Retinal pigment epithelial cell (primary cell): Measurements from ENCODE around the gene UNC119.
A peak's percentile ranks its signal among the peaks of the same experiment; 100 is the strongest.
"Not testable (repeated sequence)": the region's sequence is repeated elsewhere in the genome, so short reads cannot be mapped to it uniquely, and the experiment has no call there.

ENCODE experiments used
- DNase-seq: peaks from one replicate; pipeline ENCODE4 v3.0.0-alpha.2; 2010; ENCODE audit warnings: low read depth
- H3K4me3 ChIP-seq: 2 replicates; pipeline ENCODE4 v1.5.1; 2011; ENCODE audit warnings: mild to moderate bottlenecking, low read length, control low read depth, moderate library complexity
- TF ChIP-seq, protein P1 (sequence below): conservative IDR thresholded peaks from 2 replicates; pipeline ENCODE4 v1.5.1; 2011; ENCODE audit warnings: low read depth, low read length, control low read depth, inconsistent platforms

The UNC119 gene

DNA sequence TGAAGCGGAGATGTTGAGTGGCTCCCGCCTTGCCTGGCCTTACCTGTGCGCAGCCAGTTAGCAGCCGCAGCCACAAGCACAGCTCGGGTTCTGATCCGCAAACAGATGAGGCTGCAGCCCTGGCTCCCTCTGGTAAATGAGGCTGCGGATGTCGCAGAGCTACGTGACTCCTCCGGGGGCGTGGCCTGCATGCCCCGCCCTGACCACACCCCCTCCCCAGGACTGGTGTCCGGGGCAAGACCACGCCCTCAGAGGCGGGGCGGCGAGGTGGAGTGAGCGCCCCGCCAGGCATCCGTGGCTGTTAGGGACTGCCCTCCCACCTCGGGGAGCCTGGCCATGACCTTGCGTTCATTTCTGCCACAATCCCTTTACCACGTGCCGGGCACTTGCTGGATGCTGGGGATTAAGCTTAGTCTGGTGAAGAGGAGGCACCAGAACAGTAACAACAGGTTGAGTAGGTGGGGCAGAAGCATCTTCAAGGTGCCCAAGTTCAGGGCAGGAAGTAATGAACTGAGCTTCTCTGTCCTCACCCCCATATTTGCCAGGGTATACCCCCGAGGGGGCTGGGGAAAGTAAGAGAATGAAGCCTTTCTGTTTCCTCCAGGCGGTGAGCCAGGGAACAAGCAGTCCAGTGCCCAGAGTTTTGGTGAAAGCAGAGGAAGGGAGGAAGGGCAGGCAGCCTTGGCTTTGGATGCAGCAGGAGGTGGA, 24.5 kb upstream of the UNC119 start, which contains the start of gene ALDOC:
TSS of gene ALDOC (minus strand) at position 138 of the 708 bp plus-strand sequence. CDS start 1,363 bp downstream, outside the sequence.
- peak within 1 kb of the TSS; percentile 44 for H3K4me3 ChIP-seq
- TF ChIP-seq, protein P1, sequence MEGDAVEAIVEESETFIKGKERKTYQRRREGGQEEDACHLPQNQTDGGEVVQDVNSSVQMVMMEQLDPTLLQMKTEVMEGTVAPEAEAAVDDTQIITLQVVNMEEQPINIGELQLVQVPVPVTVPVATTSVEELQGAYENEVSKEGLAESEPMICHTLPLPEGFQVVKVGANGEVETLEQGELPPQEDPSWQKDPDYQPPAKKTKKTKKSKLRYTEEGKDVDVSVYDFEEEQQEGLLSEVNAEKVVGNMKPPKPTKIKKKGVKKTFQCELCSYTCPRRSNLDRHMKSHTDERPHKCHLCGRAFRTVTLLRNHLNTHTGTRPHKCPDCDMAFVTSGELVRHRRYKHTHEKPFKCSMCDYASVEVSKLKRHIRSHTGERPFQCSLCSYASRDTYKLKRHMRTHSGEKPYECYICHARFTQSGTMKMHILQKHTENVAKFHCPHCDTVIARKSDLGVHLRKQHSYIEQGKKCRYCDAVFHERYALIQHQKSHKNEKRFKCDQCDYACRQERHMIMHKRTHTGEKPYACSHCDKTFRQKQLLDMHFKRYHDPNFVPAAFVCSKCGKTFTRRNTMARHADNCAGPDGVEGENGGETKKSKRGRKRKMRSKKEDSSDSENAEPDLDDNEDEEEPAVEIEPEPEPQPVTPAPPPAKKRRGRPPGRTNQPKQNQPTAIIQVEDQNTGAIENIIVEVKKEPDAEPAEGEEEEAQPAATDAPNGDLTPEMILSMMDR = no peak
- DNase-seq = peak; percentile 82

DNA sequence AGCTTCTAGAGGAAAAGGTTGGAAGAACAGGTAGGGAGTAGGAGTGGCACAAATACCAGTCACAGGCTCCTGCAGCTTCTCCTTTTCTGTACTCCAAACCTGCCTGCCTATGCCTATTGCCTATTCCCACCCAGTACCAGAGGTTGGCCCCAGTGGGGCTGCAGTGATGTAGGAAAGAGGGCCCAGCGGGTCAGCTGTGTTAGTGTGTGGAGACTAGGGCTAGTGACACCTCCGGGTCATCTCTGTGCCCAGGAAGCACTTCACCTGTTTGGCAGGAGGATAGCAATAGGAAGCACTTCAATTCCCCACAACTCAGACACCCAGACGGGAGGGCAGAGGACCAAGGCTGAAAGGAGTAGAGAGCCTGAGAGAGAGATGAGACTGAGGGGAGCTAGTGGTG, 23.6 kb upstream of the UNC119 start:
- not testable (repeated sequence) for H3K4me3 ChIP-seq, DNase-seq

DNA sequence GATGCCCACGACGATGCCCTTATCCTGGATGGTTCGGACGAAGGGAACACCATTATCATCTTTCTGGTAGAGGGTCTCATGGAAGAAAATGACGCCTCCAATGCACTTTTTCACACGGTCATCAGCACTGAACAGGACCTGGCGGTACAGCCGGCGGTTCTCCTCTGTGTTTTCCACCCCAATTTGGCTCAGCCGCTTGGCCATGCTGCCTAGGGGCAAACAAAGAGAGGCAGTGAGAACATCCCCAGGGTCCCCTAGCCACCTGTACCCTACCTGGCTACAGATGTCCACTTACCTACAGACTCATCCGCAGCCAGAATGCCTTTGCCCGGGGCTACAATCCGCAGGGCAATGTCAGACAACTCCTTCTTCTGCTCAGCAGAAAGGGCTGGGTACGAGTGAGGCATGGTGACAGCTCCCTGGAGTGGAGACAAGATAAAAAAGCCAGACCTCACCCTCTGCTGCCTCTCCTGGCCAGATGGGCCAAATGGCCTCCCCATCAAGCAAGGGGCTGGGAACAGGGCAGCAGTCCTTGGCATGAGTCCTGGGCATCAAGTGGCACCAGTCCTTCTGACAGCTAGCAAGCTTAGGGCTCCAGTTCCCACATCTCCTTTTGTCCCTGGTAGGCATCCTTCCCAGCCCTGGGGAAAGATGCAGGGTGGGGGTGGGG, 22.8 kb upstream of the UNC119 start:
- no peak overlapping the region for H3K4me3 ChIP-seq
- TF ChIP-seq, protein P1 = no peak
- DNase-seq = no peak

DNA sequence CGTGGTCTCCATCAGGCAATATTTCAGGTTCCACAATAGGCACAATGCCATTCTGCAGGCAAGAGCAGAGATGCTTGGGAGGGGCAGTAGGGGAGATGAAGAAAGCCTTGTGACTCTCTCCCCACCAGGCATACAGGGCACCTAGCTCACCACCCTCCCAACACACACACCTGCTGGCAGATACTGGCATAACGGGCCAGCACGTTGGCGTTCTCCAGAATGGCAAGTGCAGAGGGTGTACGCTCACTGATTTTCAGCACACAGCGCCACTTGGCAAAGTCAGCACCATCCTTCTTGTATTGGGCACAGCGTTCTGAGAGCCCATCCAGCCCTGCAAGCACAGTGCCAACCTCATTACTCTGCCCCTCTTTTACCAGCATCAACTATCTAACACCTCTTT, 22.1 kb upstream of the UNC119 start:
- TF ChIP-seq, protein P1 = no peak
- DNase-seq = no peak
- H3K4me3 ChIP-seq = no peak overlapping the region

DNA sequence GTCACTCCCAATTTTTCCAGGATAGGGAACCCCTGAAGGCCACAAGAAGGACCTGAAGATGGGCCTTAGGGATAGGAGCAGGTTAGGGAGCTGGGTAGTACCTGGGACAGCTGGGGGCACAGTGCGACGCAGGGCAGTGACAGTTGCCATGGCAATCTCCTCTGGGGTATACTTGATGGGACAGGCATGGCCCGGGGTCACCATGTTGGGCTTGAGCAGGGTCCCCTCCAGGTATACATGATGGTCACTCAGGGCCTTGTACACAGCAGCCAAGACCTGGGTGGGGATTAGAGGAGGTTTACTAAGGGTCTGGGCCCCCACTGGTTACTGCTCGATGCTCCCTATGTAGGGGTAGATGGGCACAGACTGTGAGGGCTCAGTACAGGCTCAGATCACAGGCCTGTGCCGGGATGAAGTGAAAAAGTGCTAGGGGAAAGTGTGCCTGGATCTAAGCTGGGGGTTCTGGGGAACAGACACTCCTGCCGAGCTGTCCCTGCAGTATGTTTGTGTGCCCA, 21.6 kb upstream of the UNC119 start:
- TF ChIP-seq, protein P1 = no peak
- no peak for DNase-seq
- H3K4me3 ChIP-seq = no peak overlapping the region

DNA sequence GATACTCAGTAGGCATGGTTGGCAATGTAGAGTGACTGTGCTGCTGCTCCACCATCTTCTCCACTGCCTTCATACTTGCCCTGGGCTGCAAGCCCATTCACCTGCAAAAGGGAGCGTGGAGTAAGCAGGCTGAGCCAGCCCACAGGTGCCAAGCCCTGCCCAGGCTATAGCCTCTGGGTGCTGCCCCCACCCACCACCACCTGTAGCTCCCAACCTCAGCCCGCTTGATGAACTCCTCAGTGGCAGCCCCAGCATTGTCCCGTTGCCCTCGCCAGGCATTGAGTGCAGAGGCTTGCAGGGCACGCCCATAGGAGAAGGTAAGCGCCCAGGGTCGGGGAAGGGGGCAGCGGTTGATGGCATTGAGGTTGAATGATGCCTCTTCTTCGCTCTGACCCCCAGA, 21.1 kb upstream of the UNC119 start:
- no peak overlapping the region for H3K4me3 ChIP-seq
- TF ChIP-seq, protein P1 = no peak
- no peak for DNase-seq

DNA sequence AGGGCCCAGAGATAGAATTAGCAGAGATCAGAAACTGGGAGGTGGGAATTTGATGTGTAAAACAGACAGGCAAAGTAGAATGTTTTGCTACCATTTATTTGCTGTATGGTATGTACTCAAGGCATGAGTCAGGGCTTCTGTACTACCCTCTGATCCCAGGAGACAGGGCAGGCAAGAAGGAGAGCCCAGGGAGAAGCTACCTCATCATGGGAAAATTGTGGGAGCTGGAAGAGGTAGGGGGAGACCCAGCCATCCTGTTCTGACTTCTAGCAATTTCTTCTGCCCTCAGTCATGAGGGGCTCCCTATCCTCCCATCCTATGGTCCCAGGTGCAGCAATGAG, 20.6 kb upstream of the UNC119 start:
- no peak for DNase-seq
- no peak overlapping the region for H3K4me3 ChIP-seq
- TF ChIP-seq, protein P1 = no peak
